Measurements from ENCODE around the gene RRBP1.

Gene RRBP1

GRCh38 chr20:17682103-17682888 is at the start of gene RRBP1:
Gene RRBP1 (minus strand): TSS chr20:17682242. CDS start chr20:17660507, 21,735 bp downstream.
- DNase-seq (ENCODE audit: low read depth in 2 of 2) = peak; percentile 93 to 95

GRCh38 chr20:17731233-17731632 is 49.2 kb upstream of the RRBP1 start:
- DNase-seq (ENCODE audit: low read depth in 2 of 2) = no peak

- DNase-seq (ENCODE audit: low read depth in 2 of 2) = no peak
These were observed 48.0 kb upstream of the RRBP1 start for GRCh38 chr20:17730071-17730470.

- no peak for DNase-seq (ENCODE audit: low read depth in 2 of 2)
These were observed 46.0 kb upstream of the RRBP1 start for GRCh38 chr20:17728074-17728473.

GRCh38 chr20:17727351-17727750 is 45.3 kb upstream of the RRBP1 start:
- no peak for DNase-seq (ENCODE audit: low read depth in 2 of 2)

GRCh38 chr20:17726902-17727301 is 44.9 kb upstream of the RRBP1 start:
- DNase-seq (ENCODE audit: low read depth in 2 of 2) = no peak

GRCh38 chr20:17725094-17725835 is 43.2 kb upstream of the RRBP1 start:
- no peak for DNase-seq (ENCODE audit: low read depth in 2 of 2)

GRCh38 chr20:17723301-17723691 is 41.3 kb upstream of the RRBP1 start:
- no peak for DNase-seq (ENCODE audit: low read depth in 2 of 2)

GRCh38 chr20:17722493-17723300 is 40.7 kb upstream of the RRBP1 start:
- DNase-seq (ENCODE audit: low read depth in 2 of 2) = no peak

- DNase-seq (ENCODE audit: low read depth in 2 of 2) = no peak
These were observed 39.9 kb upstream of the RRBP1 start for GRCh38 chr20:17721802-17722486.

- DNase-seq (ENCODE audit: low read depth in 2 of 2) = no peak
These were observed 38.7 kb upstream of the RRBP1 start for GRCh38 chr20:17720755-17721154.

GRCh38 chr20:17716331-17716730 is 34.3 kb upstream of the RRBP1 start:
- DNase-seq (ENCODE audit: low read depth in 2 of 2) = no peak

GRCh38 chr20:17715075-17715474 is 33.0 kb upstream of the RRBP1 start:
- DNase-seq (ENCODE audit: low read depth in 2 of 2) = no peak

GRCh38 chr20:17714597-17714996 is 32.6 kb upstream of the RRBP1 start:
- no peak for DNase-seq (ENCODE audit: low read depth in 2 of 2)

GRCh38 chr20:17712708-17713107 is 30.7 kb upstream of the RRBP1 start:
- DNase-seq (ENCODE audit: low read depth in 2 of 2) = no peak

- DNase-seq (ENCODE audit: low read depth in 2 of 2) = no peak
These were observed 30.2 kb upstream of the RRBP1 start for GRCh38 chr20:17712201-17712600.

- no peak for DNase-seq (ENCODE audit: low read depth in 2 of 2)
These were observed 29.2 kb upstream of the RRBP1 start for GRCh38 chr20:17711267-17711627.

GRCh38 chr20:17710379-17711266 is 28.6 kb upstream of the RRBP1 start:
- no peak for DNase-seq (ENCODE audit: low read depth in 2 of 2)

GRCh38 chr20:17709361-17710293 is 27.6 kb upstream of the RRBP1 start:
- DNase-seq (ENCODE audit: low read depth in 2 of 2) = no peak

All from stimulated activated CD4-positive, alpha-beta T cell treated with anti-CD3 and anti-CD28 coated beads, Interleukin-15, amount 100 ng/mL, for 48 hours (primary cell).